Endothelial cell of umbilical vein (primary cell): ENCODE results near the gene PERP.

Source experiments
- EZH2 ChIP-seq: IDR thresholded peaks from 2 replicates; pipeline ENCODE4 v1.6.1; 2012; ENCODE audit warnings: borderline replicate concordance, low read depth, mild to moderate bottlenecking, moderate library complexity, low read length, inconsistent platforms; ENCODE audit not compliant: severe bottlenecking
- FOS ChIP-seq: IDR thresholded peaks from 2 replicates; pipeline ENCODE4 v1.6.1; 2011; ENCODE audit warnings: mild to moderate bottlenecking, low read length, moderate library complexity, borderline replicate concordance; ENCODE audit not compliant: insufficient read depth
- MAX ChIP-seq: IDR thresholded peaks from 2 replicates; pipeline ENCODE4 v1.6.1; 2011; ENCODE audit not compliant: insufficient read depth, insufficient read length
- MYC ChIP-seq: IDR thresholded peaks from one replicate; pipeline ENCODE4 v1.6.1; 2011; ENCODE audit warnings: mild to moderate bottlenecking, low read depth, low read length
- POLR2A ChIP-seq: IDR thresholded peaks from 2 replicates; pipeline ENCODE4 v1.6.1; 2012; ENCODE audit warnings: low read depth, mild to moderate bottlenecking, control low read depth, low read length
- POLR2AphosphoS5 ChIP-seq: IDR thresholded peaks from 2 replicates; pipeline ENCODE4 v1.6.1; 2012; ENCODE audit warnings: low read depth, mild to moderate bottlenecking, control low read depth, low read length, moderate library complexity; ENCODE audit not compliant: insufficient read depth
- TF ChIP-seq, protein P1 (sequence below), 2 donors: IDR thresholded peaks; 1 replicate in 1 of 2; 2 replicates in 1 of 2; pipeline ENCODE4 v1.5.1; 2011; ENCODE audit warnings: low read length in 2 of 2, mild to moderate bottlenecking in 2 of 2, moderate library complexity in 2 of 2, control low read depth in 1 of 2, inconsistent platforms in 1 of 2, low read depth in 1 of 2; ENCODE audit not compliant: insufficient read depth in 1 of 2; ENCODE audit errors: extremely low read depth in 1 of 2

GRCh38 chr6:138085839-138086222 lies 21.4 kb downstream of the PERP start:
- TF ChIP-seq EZH2 (no peak), POLR2AphosphoS5 (no peak), MAX (no peak), MYC (no peak), POLR2A (no peak), FOS (no peak)
- TF ChIP-seq, protein P1, sequence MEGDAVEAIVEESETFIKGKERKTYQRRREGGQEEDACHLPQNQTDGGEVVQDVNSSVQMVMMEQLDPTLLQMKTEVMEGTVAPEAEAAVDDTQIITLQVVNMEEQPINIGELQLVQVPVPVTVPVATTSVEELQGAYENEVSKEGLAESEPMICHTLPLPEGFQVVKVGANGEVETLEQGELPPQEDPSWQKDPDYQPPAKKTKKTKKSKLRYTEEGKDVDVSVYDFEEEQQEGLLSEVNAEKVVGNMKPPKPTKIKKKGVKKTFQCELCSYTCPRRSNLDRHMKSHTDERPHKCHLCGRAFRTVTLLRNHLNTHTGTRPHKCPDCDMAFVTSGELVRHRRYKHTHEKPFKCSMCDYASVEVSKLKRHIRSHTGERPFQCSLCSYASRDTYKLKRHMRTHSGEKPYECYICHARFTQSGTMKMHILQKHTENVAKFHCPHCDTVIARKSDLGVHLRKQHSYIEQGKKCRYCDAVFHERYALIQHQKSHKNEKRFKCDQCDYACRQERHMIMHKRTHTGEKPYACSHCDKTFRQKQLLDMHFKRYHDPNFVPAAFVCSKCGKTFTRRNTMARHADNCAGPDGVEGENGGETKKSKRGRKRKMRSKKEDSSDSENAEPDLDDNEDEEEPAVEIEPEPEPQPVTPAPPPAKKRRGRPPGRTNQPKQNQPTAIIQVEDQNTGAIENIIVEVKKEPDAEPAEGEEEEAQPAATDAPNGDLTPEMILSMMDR (IDR thresholded peaks at IDR 0.05; ENCODE audit: extremely low read depth in 1 of 2, insufficient read depth in 1 of 2, low read depth in 1 of 2, low read length in 2 of 2): no peak
